PFSK-1 (cell line): ENCODE results near the gene CD99.

Experiments
- POLR2AphosphoS5 ChIP-seq: IDR thresholded peaks from 2 replicates; pipeline ENCODE4 v1.6.1; 2012; ENCODE audit warnings: low read depth, mild to moderate bottlenecking, control low read depth, low read length, moderate library complexity
- SIN3A ChIP-seq: IDR thresholded peaks from 2 replicates; pipeline ENCODE4 v1.6.1; 2012; ENCODE audit warnings: mild to moderate bottlenecking, low read length, moderate library complexity, borderline replicate concordance; ENCODE audit not compliant: insufficient read depth
- TAF1 ChIP-seq: IDR thresholded peaks from 2 replicates; pipeline ENCODE4 v1.6.1; 2012; ENCODE audit warnings: low read length, control low read depth, borderline replicate concordance; ENCODE audit not compliant: insufficient read depth
- TF ChIP-seq, protein P1 (sequence below), 2 experiments: IDR thresholded peaks; 2 replicates each; pipeline versions ENCODE4 v1.6.1 to v1.8.0; 2011 to 2012; ENCODE audit warnings: low read depth in 2 of 2, low read length in 2 of 2, control low read depth in 1 of 2, inconsistent platforms in 1 of 2, mild to moderate bottlenecking in 1 of 2, moderate library complexity in 1 of 2; ENCODE audit not compliant: insufficient read depth in 1 of 2

DNA sequence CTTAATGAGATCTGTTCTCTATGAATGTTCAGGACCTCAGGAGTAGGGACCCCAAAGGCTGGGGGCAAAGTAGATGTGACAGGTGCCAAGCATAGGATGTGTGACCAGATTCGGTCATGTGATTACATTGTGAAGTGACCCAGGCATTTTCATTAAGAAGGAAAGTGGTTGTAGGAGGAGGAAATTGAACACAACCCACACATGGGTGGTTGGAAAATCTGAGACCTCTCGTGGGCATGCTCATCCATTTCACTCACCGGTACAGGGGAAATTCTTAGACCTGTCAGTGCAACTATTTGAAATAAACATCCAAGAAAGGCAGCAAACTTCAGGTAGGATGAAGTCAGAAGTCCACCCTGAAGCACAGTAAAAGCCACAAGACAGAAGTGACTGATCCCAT is 43.5 kb upstream of the CD99 start:
- TF ChIP-seq, protein P1, sequence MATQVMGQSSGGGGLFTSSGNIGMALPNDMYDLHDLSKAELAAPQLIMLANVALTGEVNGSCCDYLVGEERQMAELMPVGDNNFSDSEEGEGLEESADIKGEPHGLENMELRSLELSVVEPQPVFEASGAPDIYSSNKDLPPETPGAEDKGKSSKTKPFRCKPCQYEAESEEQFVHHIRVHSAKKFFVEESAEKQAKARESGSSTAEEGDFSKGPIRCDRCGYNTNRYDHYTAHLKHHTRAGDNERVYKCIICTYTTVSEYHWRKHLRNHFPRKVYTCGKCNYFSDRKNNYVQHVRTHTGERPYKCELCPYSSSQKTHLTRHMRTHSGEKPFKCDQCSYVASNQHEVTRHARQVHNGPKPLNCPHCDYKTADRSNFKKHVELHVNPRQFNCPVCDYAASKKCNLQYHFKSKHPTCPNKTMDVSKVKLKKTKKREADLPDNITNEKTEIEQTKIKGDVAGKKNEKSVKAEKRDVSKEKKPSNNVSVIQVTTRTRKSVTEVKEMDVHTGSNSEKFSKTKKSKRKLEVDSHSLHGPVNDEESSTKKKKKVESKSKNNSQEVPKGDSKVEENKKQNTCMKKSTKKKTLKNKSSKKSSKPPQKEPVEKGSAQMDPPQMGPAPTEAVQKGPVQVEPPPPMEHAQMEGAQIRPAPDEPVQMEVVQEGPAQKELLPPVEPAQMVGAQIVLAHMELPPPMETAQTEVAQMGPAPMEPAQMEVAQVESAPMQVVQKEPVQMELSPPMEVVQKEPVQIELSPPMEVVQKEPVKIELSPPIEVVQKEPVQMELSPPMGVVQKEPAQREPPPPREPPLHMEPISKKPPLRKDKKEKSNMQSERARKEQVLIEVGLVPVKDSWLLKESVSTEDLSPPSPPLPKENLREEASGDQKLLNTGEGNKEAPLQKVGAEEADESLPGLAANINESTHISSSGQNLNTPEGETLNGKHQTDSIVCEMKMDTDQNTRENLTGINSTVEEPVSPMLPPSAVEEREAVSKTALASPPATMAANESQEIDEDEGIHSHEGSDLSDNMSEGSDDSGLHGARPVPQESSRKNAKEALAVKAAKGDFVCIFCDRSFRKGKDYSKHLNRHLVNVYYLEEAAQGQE (IDR thresholded peaks at IDR 0.05; ENCODE audit: insufficient read depth in 1 of 2, low read depth in 2 of 2, low read length in 2 of 2) = no peak
- TF ChIP-seq SIN3A (no peak), POLR2AphosphoS5 (no peak), TAF1 (no peak)
